ENCODE results near the gene GMFB.

Gene GMFB

DNA sequence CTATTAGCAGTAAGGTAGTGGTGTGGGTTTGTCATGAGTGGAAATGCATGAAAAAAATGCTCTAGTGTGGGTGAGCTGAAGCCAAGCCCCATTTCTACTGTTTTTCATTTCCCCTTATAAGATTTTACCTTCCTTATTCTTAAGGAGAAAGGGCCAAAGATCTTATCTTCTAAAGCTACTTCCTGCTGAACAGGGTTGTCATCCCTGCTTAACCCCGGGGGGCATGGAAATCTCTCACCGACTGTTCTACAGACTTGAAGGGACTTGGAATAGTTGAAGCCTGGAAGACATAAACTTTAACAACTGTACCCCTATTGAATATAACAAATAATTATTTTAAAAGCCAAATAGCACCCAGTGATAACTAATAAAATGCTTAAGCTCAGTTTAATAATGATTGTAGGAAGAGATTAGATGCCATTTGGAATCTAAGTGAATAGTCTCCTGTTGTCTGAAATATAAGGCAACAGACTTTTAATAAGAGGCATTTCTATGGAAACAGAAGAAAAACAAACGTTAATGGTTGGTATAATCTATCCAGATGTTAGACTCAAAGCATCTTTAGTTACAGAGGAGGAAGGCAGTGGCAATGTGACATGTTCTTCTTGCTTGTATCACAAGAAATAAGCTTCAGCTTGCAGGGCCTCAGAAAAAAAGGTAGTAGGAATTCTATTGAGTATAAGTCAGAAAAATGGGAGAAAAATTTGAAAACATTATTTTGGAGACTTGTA, 1.8 kb upstream of the GMFB start:
- no peak for DNase-seq (ENCODE audit: low read depth in 2 of 2)

DNA sequence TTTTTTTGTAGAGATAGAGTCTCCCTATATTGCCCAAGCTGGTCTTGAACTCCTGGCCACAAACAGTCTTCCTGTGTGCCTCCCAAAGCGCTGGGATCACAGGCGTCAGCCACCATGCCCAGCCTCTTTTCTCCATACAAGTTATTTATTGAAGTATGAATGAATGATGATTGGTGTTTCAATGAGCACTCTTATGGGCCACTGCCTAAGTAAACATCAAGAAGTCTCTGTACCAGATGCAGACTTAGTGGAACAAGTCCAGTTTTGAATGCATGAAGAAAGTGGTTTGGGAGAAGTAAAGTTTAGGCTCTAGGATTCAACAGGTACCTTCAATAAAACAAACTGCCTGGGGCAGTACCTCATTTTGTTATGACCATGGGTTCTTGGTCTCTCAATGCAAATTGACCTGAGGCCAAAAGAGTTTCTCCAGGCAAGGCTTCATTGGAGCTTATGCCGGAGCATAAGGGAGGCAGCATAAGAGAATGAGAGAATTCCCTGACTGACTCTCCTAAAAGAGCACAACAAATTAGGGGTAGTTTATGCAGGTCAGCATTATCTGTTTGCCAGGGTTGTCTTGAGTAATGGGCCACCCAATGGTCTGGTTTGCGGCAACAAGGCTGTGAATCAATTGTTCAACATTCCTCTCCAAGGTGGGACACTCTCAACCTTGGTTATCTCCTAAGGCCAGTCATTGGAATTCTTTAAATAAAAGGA, 1.1 kb upstream of the GMFB start:
- DNase-seq (ENCODE audit: low read depth in 2 of 2), result no peak

- DNase-seq (ENCODE audit: low read depth in 2 of 2), result no peak
Measured at GRCh38 chr14:54489318-54489683, 521 bp upstream of the GMFB start.

- DNase-seq (ENCODE audit: low read depth in 2 of 2), result no peak
Measured at GRCh38 chr14:54488318-54488645, 498 bp downstream of the GMFB start.

DNA sequence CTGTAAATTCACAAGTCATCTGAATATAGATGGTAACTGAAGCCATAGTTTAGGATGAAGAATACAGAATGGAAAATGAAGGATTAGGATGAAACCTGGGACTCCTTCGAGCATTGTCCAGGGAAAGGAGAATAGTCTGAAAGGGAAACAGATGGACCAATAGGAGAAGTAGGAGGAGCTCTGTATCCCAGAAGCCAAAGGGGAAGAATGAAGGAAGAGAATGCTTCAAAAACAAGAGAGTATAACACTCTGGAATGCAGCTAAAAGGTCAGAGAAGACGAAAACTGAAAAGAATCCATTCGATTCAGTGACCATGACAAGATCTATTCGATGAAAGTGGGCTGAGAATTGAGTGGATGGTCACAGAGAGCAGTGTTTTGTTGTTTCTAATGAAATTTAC, 1.0 kb downstream of the GMFB start:
- no peak for DNase-seq (ENCODE audit: low read depth in 2 of 2)

DNA sequence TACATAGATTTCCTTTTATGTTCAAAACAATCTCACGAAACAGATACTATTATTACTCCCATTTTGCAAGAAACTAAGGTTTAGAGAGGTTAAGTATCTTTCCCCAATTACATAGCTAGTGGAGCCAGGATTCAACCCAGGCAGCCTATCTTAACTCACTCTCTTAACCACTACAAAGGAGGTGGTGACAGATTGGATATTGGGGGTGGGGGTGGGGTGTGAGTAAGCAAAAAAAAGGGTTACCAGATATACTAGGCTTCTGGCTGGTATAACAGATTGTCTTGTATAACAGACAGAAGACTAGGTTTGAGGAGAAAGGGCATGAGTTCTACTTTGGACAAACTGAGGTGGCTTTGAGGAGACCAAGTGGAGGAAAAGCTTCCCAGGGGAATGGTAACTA, 2.1 kb downstream of the GMFB start:
- DNase-seq (ENCODE audit: low read depth in 2 of 2), result no peak

- no peak for DNase-seq (ENCODE audit: low read depth in 2 of 2)
Measured at GRCh38 chr14:54483846-54484245, 4.9 kb downstream of the GMFB start.

GRCh38 chr14:54483073-54483745, 5.6 kb downstream of the GMFB start:
- no peak for DNase-seq (ENCODE audit: low read depth in 2 of 2)

DNA sequence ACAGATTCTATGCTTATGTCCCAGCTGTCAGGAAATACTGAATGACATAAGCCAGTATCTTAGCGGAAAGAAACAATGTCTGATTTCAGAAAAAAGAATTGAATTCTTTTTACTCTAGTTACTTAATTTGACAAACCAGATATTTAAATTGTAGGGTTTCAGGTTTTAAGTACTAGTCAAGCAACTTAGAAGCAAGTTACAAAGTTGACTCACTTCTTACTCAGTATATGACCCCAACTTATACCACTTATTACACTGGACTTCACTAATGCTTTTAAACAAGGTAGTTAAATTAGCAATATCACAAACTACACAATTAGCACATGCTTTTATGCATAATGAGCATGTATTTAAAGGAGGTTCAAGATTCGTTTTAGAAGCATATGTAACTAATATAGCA, 7.1 kb downstream of the GMFB start:
- no peak for DNase-seq (ENCODE audit: low read depth in 2 of 2)

GRCh38 chr14:54480830-54481562, 7.8 kb downstream of the GMFB start:
- DNase-seq (ENCODE audit: low read depth in 2 of 2), result no peak

GRCh38 chr14:54478636-54479215, 10.1 kb downstream of the GMFB start:
- no peak for DNase-seq (ENCODE audit: low read depth in 2 of 2)

DNA sequence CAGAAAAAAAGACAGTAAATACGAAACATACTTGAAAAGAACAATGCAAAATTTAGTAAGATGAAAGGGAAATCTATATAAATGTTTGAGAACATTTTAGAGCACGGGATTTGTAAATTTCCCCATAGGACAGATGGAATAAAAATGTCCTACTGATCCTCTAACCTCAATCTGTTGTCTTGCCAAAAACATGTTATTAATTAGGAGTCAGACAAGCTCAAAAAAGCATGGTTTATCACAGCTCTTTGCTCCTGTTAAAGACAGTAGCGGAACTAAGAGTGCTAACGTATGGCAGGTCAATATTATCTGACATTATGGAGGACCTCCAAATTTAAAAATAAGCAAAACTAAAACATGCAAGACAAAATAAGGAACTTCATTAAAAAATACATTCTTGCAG, 12.9 kb downstream of the GMFB start:
- DNase-seq (ENCODE audit: low read depth in 2 of 2), result no peak

DNA sequence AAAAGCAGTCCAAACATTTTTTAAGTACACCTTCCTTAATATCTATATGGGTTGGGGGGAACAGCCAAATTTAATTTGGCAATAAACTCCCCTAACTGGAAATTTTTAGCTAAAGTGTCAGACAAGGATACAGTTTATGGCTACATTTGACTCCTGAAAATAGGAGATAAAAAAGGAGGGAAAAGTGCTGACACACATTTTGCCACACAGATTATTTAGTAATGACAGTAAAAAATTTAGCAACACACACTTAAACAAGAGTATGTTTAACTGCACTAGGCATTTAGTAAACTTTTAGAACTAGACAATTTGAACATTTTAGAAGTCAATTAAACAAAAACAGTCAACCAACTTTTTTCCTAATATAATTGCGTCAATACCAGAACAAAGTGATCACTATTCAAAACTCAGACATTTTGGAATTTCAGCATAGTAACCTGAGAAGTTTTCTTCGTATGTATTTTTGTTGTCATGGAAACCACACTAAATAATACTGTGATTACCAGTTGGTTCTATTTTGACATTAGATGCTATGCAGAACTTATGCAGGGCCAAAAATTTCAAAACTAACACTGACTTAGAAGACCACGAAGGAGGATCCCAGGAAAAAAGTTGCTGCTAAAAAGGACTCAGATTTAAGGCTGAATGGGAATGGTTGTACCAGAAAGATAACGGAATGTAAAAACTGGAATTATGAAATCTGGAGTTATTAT, 13.4 kb downstream of the GMFB start:
- no peak for DNase-seq (ENCODE audit: low read depth in 2 of 2)

GRCh38 chr14:54474232-54474793, 14.5 kb downstream of the GMFB start:
- no peak for DNase-seq (ENCODE audit: low read depth in 2 of 2)

DNA sequence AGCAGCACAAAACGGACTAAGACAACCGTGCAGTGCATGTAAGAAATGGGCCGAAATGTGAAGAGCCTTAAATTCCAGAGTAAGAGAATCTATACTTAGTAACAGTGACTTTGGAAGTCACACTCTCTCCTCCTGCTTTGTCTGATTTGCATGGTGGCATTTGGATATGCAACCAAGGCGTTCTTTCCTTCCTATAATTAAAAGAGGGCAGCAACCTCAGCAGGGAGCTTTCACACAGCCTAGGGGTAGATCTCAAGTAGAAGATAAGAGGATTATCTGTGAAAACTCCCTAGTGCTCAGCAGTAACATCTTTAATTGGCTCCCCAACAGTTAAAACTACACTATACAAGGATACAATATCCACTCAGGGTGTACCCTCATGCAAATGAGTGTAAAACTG, 16.5 kb downstream of the GMFB start:
- no peak for DNase-seq (ENCODE audit: low read depth in 2 of 2)

- no peak for DNase-seq (ENCODE audit: low read depth in 2 of 2)
Measured at GRCh38 chr14:54471641-54472040, 17.1 kb downstream of the GMFB start.

GRCh38 chr14:54470701-54471100, 18.1 kb downstream of the GMFB start:
- no peak for DNase-seq (ENCODE audit: low read depth in 2 of 2)

DNA sequence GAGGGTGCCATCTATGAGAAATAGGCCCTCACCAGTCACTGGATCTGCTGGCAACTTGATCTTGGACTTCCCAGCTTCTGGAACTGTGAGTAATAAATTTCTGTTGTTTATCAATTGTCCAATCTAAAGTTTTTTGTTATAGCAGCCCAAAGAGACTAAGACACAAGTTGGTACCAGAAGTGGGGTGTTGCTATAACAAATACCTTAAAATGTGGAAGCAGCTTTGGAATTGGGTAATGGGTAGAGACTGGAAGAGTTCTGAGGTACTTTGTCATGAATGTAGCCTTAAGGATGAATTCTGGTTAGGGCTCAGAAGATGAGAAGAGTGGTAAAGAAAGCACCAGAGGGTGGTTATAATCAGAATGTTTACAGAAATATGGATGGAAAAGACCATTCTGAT, 21.5 kb downstream of the GMFB start:
- no peak for DNase-seq (ENCODE audit: low read depth in 2 of 2)

DNA sequence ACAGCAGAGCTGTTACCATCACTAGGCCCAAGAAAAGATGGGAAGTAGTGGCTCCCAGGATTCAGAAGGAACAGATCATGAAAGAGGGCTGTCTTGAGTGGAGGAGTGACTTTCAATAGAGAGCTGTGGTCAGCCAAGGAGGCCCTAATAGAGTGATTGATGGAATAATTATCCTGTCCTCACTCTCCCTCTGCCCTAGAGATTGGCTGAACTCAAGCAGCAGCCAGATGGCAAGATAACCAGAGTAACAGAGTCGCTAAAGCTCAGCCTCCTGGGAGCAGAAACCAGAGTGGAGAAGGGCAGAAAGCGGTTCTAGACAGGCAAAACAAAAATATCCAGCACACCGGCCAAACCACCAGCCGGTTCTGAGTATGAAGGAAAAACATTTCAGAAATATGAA, 23.1 kb downstream of the GMFB start:
- no peak for DNase-seq (ENCODE audit: low read depth in 2 of 2)

GRCh38 chr14:54462048-54462447, 26.7 kb downstream of the GMFB start:
- DNase-seq (ENCODE audit: low read depth in 2 of 2), result no peak

GRCh38 chr14:54459106-54459505, 29.7 kb downstream of the GMFB start:
- no peak for DNase-seq (ENCODE audit: low read depth in 2 of 2)

All from stimulated activated CD8-positive, alpha-beta memory T cell treated with anti-CD3 and anti-CD28 coated beads, Interleukin-2, amount 100 ng/mL, for 48 hours (primary cell).